EL (cell line): ENCODE data around the gene REX1BD.
"Not testable (repeated sequence)": the region's sequence is repeated elsewhere in the genome, so short reads cannot be mapped to it uniquely, and the experiment has no call there.

Experiments
- DNase-seq: peaks from one replicate; pipeline ENCODE4 v3.0.0-alpha.2; 2016

The REX1BD gene

DNA sequence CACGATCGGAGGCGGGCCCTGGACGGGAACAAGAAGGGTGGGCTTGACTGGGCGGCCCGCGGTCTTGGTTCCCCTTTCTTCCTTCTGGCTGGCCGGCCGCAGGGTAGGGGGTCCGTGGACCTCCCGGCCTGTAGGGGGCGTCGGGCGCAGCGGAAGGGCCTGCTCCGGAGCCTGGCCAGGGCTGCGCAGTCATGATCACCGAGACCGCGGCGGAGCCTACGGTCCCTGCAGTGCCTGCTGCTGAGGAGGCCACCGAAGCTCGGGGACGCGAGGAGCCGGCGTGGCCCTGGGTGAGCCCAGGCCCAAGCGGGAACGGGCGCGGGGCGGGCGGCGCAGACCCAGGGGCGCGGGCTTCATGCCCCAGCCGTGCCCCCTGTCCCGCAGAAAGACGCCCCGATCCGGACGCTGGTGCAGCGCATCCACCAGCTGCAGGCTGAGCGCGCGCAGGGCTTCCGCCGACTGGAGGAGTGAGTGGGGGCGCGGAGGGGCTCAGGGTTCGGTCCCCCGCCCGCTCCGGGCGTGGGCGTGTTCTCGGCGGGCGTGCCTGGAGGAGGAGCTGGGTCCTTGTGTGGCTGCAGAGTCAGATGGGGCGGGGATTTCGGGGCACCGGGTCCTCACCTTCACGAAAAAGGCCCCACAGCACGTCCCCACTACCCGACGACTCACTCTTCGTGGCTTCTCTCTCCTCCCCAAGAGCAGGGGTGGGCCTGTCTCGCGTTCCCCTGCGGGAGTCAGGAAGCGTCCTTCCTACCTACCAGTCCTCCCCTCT, at the start of gene REX1BD:
TSS of gene REX1BD (plus strand) at position 188 of the 769 bp plus-strand sequence. CDS start at position 192, 4 bp downstream.
- peak; percentile 83 for DNase-seq

- DNase-seq = no peak
These were observed 49.2 kb upstream of the REX1BD start for GRCh38 chr19:18539372-18539771.

DNA sequence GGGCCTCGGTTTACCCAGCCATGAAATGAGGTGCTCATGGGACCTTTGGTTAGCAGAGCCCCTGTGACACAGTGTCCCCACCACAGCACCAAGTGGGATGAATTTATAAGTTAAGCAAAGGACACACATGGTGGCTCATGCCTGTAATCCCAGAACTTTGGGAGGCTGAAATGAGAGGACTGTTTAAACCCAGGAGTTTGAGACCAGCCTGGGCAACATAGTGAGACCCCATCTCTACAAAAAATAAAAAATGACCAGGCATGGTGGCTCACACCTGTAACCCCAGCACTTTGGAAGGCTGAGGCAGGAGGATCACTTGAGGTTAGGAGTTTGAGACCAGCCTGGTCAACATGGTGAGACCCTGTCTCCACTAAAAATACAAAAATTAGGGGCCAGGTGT, 48.4 kb upstream of the REX1BD start:
- DNase-seq = not testable (repeated sequence)

DNA sequence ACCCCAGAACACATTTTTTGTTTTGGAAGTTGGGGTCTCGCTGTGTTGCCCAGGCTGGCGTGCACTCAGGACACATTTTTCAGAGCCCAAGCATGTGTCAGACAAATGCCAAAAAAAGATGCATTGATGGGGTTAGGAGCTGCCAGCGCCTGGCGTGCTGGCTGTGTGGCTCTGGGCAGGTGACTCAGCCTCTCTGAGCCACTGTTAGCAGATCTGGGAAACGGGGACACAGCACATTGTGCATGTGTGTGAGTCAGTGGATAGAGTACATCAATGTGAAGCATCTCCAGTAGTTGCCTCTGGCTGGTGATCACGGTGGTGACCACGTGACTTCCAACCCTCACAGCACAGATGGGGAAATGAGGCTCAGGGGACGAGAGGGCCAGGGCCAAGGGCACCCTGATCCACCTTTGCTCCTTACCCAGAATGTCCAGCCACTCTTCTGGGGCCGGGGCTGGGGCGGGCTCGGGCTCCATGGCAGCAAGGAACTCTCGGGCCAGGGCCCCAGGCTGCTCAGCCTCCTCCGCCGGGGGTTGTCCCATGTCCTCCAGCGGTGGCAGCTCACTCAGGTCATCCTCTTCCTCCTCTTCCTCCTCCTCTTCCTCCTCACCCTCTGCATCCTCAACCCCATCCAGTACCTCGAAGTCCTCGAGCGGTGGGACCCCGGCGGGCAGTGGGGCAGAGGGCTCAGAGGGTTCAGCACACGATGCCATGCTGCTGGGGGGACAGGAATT, 47.2 kb upstream of the REX1BD start:
- peak; percentile 44 for DNase-seq

- no peak for DNase-seq
These were observed 46.3 kb upstream of the REX1BD start for GRCh38 chr19:18541992-18542940.

GRCh38 chr19:18542941-18543813, 45.4 kb upstream of the REX1BD start, which contains the start of gene FKBP8:
TSS of gene FKBP8 (minus strand) at chr19:18543573. CDS start at chr19:18541970, 1,603 bp downstream.
- DNase-seq = peak; percentile 83

GRCh38 chr19:18543814-18544475, 44.7 kb upstream of the REX1BD start:
- DNase-seq = peak; percentile 78

DNA sequence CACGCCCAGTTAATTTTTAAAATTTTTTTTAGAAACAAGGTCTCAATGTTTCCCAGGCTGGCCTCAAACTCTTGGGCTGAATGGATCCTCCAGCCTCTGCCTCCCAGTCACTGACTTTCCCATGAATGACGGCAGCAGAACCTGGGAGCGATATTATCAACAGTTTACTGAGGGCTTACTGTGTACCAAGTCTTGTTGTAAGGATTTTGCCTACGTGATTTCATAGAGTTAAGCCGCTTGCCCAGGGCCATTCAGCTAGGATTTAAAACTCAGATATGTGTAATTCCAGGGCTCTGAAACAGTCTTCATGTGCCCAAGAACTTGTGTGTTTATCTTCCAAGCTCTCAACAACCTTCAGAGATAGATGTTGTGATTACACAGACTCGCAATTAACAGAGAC, 37.0 kb upstream of the REX1BD start:
- DNase-seq = no peak

GRCh38 chr19:18557411-18558201, 31.0 kb upstream of the REX1BD start, which contains the start of gene KXD1:
TSS of gene KXD1 (plus strand) at chr19:18557870. CDS start at chr19:18562057, 4,187 bp downstream.
- DNase-seq = peak; percentile 99

GRCh38 chr19:18558202-18558555, 30.4 kb upstream of the REX1BD start:
- DNase-seq = no peak

GRCh38 chr19:18558604-18559003, 30.0 kb upstream of the REX1BD start:
- no peak for DNase-seq

GRCh38 chr19:18559685-18560084, 28.9 kb upstream of the REX1BD start:
- DNase-seq = no peak

GRCh38 chr19:18562086-18562485, 26.5 kb upstream of the REX1BD start:
- no peak for DNase-seq

GRCh38 chr19:18566953-18567352, 21.6 kb upstream of the REX1BD start:
- DNase-seq = no peak

DNA sequence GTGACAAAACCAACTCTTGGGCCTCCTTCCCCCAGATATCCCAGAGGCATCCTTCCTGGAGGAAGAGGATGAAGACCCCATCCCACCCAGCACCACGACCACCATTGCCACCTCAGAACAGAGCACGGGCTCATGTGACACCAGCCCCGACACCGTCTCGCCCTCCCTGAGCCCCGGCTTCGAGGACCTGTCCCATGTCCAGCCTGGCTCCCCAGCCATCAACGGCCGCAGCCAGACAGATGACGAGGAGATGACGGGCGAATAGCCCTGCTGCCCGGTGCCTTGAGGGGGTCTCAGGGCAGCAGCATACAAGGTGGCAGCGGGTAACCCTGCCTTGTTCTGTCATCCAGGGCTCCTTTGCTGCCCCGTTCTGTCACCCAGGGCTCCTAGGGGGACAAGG, 20.2 kb upstream of the REX1BD start:
- DNase-seq = no peak

GRCh38 chr19:18571564-18572344, 16.8 kb upstream of the REX1BD start, which contains the start of gene UBA52:
TSS of gene UBA52 (plus strand) at chr19:18571857. CDS start at chr19:18573301, 1,444 bp downstream.
- DNase-seq = peak; percentile 97

GRCh38 chr19:18574691-18575291, 13.8 kb upstream of the REX1BD start:
- DNase-seq = no peak

DNA sequence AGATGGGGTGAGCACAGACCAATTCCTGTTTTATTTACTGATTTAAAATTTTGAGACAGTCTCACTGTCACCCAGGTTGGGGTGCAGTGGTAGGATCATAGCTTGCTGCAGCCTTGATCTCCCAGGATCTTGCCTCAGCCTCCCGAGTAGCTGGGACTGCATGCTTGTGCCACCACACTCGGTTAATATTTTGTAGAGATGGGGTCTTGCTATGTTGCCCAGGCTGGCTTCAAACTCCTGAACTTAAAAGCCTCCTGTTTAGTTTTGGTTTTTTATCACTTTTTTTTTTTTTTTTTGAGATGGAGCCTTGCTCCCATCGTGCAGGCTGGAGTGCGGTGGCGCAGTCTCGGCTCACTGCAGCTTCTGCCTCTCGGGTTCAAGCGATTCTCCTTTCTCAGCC, 12.2 kb upstream of the REX1BD start:
- DNase-seq = no peak

GRCh38 chr19:18577365-18577914, 11.2 kb upstream of the REX1BD start:
- DNase-seq = no peak
